ENCODE results near the gene IRF5.

IRF5 gene

DNA sequence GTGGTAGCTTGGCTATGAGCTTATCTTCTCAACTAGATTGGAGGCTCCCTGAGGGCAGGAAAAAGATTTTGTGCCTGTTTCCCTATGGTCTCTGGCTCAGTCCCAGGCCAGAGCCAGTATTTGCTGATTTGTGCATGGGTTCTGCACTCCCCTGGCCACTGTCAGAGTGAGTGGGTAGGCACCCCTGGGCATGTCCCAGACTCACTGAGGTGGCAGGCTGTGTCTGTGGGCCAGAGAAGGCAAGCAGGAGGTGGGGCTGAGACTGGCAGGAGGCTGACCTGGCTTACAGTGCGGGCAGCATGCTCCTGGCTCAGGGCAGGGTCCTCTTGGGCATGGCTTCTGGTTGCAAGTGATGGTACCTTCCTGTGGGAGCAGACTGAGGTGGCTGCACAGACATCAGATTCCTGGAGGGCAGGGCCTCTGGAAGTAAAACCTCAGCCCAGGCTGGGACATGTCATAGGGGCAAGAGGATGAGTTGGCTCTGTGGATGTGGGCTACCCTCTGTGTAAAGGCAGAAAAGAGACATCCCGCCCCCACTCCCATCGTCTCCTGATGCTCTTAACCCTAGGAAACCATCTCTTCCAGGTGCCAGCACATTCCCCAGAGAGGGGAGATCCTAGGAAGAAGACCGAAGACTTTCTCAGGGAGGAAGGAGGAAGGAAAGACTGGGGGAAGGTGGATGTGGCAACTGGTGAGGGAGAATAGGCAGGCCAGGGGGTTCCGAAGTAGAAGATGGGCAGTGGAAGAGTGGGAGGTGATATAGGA, 31.5 kb upstream of the IRF5 start:
- H3F3A ChIP-seq (ENCODE audit: insufficient read depth, low read length), result no peaks in the 10 kb centered on the region
- H3K4me2 ChIP-seq (ENCODE audit: low read depth, low read length), result no peak overlapping the region
- H3K9me2 ChIP-seq (replicated peaks; ENCODE audit: insufficient read depth, low read length), result no peaks in the 10 kb centered on the region
- no peak for DNase-seq
- no peak overlapping the region for H3K4me3 ChIP-seq (ENCODE audit: low read length)
- H3K36me3 ChIP-seq (replicated peaks; ENCODE audit: insufficient read depth, low read length), result no peaks in the 10 kb centered on the region
- no peak overlapping the region for H2AFZ ChIP-seq (ENCODE audit: low read length)
- TF ChIP-seq EZH2phosphoT487 (IDR thresholded peaks at IDR 0.05; ENCODE audit: low read length), result no peak
- TF ChIP-seq, protein P1, sequence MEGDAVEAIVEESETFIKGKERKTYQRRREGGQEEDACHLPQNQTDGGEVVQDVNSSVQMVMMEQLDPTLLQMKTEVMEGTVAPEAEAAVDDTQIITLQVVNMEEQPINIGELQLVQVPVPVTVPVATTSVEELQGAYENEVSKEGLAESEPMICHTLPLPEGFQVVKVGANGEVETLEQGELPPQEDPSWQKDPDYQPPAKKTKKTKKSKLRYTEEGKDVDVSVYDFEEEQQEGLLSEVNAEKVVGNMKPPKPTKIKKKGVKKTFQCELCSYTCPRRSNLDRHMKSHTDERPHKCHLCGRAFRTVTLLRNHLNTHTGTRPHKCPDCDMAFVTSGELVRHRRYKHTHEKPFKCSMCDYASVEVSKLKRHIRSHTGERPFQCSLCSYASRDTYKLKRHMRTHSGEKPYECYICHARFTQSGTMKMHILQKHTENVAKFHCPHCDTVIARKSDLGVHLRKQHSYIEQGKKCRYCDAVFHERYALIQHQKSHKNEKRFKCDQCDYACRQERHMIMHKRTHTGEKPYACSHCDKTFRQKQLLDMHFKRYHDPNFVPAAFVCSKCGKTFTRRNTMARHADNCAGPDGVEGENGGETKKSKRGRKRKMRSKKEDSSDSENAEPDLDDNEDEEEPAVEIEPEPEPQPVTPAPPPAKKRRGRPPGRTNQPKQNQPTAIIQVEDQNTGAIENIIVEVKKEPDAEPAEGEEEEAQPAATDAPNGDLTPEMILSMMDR (IDR thresholded peaks at IDR 0.05; ENCODE audit: low read length), result no peak
- no peak for TF ChIP-seq EZH2 (optimal IDR thresholded peaks at IDR 0.05; ENCODE audit: low read depth, low read length)
- H4K20me1 ChIP-seq (ENCODE audit: insufficient read depth, low read length), result no peaks in the 10 kb centered on the region
- no peaks in the 10 kb centered on the region for H3K9me3 ChIP-seq (replicated peaks; ENCODE audit: insufficient read depth, low read length)
- H3K79me2 ChIP-seq (ENCODE audit: low read length), result no peaks in the 10 kb centered on the region
- H3K9ac ChIP-seq (ENCODE audit: low read length), result no peak overlapping the region
- 0 out of 2 replicates have a peak, but pooled peaks cover 5% of the 10 kb centered on the region for H3K4me1 ChIP-seq (ENCODE audit: low read length)
- no peak overlapping the region for H3K27ac ChIP-seq (ENCODE audit: low read length)
- peaks cover 19% of the 10 kb centered on the region; the same call in 1 of the 2 replicates for H3K27me3 ChIP-seq (replicated peaks; ENCODE audit: insufficient read depth, low read length)

- H3K27me3 ChIP-seq (replicated peaks; ENCODE audit: insufficient read depth, low read length), result peaks cover 21% of the 10 kb centered on the region; the same call in 1 of the 2 replicates
- no peaks in the 10 kb centered on the region for H3K9me2 ChIP-seq (replicated peaks; ENCODE audit: insufficient read depth, low read length)
- 0 out of 2 replicates have a peak, but pooled peaks cover 5% of the 10 kb centered on the region for H3K4me1 ChIP-seq (ENCODE audit: low read length)
- H3K79me2 ChIP-seq (ENCODE audit: low read length), result no peaks in the 10 kb centered on the region
- no peaks in the 10 kb centered on the region for H3K9me3 ChIP-seq (replicated peaks; ENCODE audit: insufficient read depth, low read length)
- H3K9ac ChIP-seq (ENCODE audit: low read length), result no peak overlapping the region
- H3F3A ChIP-seq (ENCODE audit: insufficient read depth, low read length), result no peaks in the 10 kb centered on the region
- no peak for DNase-seq
- H3K4me2 ChIP-seq (ENCODE audit: low read depth, low read length), result no peak overlapping the region
- H3K36me3 ChIP-seq (replicated peaks; ENCODE audit: insufficient read depth, low read length), result no peaks in the 10 kb centered on the region
- H4K20me1 ChIP-seq (ENCODE audit: insufficient read depth, low read length), result no peaks in the 10 kb centered on the region
- H3K27ac ChIP-seq (ENCODE audit: low read length), result no peak overlapping the region
- no peak overlapping the region for H2AFZ ChIP-seq (ENCODE audit: low read length)
- H3K4me3 ChIP-seq (ENCODE audit: low read length), result no peak overlapping the region
- TF ChIP-seq EZH2phosphoT487 (IDR thresholded peaks at IDR 0.05; ENCODE audit: low read length) (no peak), EZH2 (optimal IDR thresholded peaks at IDR 0.05; ENCODE audit: low read depth, low read length) (no peak)
- TF ChIP-seq, protein P1 (IDR thresholded peaks at IDR 0.05; ENCODE audit: low read length), result no peak
Measured at GRCh38 chr7:128906766-128907559, 30.8 kb upstream of the IRF5 start.

- no peaks in the 10 kb centered on the region for H3K9me2 ChIP-seq (replicated peaks; ENCODE audit: insufficient read depth, low read length)
- no peak overlapping the region for H3K4me3 ChIP-seq (ENCODE audit: low read length)
- H3K79me2 ChIP-seq (ENCODE audit: low read length), result no peaks in the 10 kb centered on the region
- no peak overlapping the region for H3K4me2 ChIP-seq (ENCODE audit: low read depth, low read length)
- H4K20me1 ChIP-seq (ENCODE audit: insufficient read depth, low read length), result no peaks in the 10 kb centered on the region
- no peak for DNase-seq
- H3K27me3 ChIP-seq (replicated peaks; ENCODE audit: insufficient read depth, low read length), result peaks cover 22% of the 10 kb centered on the region; the same call in 1 of the 2 replicates
- TF ChIP-seq EZH2 (optimal IDR thresholded peaks at IDR 0.05; ENCODE audit: low read depth, low read length) (no peak), EZH2phosphoT487 (IDR thresholded peaks at IDR 0.05; ENCODE audit: low read length) (no peak)
- TF ChIP-seq, protein P1 (IDR thresholded peaks at IDR 0.05; ENCODE audit: low read length), result no peak
- no peak overlapping the region for H3K9ac ChIP-seq (ENCODE audit: low read length)
- H2AFZ ChIP-seq (ENCODE audit: low read length), result no peak overlapping the region
- no peaks in the 10 kb centered on the region for H3K36me3 ChIP-seq (replicated peaks; ENCODE audit: insufficient read depth, low read length)
- H3K9me3 ChIP-seq (replicated peaks; ENCODE audit: insufficient read depth, low read length), result no peaks in the 10 kb centered on the region
- H3K27ac ChIP-seq (ENCODE audit: low read length), result no peak overlapping the region
- 0 out of 2 replicates have a peak, but pooled peaks cover 5% of the 10 kb centered on the region for H3K4me1 ChIP-seq (ENCODE audit: low read length)
- H3F3A ChIP-seq (ENCODE audit: insufficient read depth, low read length), result no peaks in the 10 kb centered on the region
Measured at GRCh38 chr7:128908750-128909624, 28.7 kb upstream of the IRF5 start.

All from MM.1S (cell line).